KMS-11 (cell line): ENCODE measurements around the gene EFCAB6.

Experiments used
- H2AFZ ChIP-seq: fragments of 200-600 bp; sonication (generic); 2 replicates; pipeline ENCODE4 v1.6.1; 2016; ENCODE audit warnings: antibody characterized with exemption, mixed run types, low read depth
- H3K27ac ChIP-seq: fragments of 200-600 bp; sonication (generic); 2 replicates; pipeline ENCODE4 v1.6.1; 2016; ENCODE audit warnings: mild to moderate bottlenecking, mixed run types
- H3K27me3 ChIP-seq: fragments of 200-600 bp; sonication (generic); 2 replicates; pipeline ENCODE4 v1.6.1; 2017; ENCODE audit warnings: mild to moderate bottlenecking, low read depth, mixed run types, moderate library complexity; ENCODE audit not compliant: insufficient read depth
- H3K36me3 ChIP-seq: fragments of 200-600 bp; sonication (generic); 2 replicates; pipeline ENCODE4 v1.6.1; 2017; ENCODE audit warnings: mild to moderate bottlenecking, mixed run types; ENCODE audit not compliant: insufficient read depth
- H3K4me1 ChIP-seq: fragments of 200-600 bp; sonication (generic); 2 replicates; pipeline ENCODE4 v1.6.1; 2016; ENCODE audit warnings: mild to moderate bottlenecking, low read depth, mixed run types; ENCODE audit not compliant: poor library complexity, severe bottlenecking
- H3K4me2 ChIP-seq: fragments of 200-600 bp; sonication (generic); 2 replicates; pipeline ENCODE4 v1.7.0; 2016; ENCODE audit warnings: mild to moderate bottlenecking, mixed run types
- H3K4me3 ChIP-seq: fragments of 200-600 bp; sonication (generic); IDR thresholded peaks from 2 replicates; pipeline ENCODE4 v1.6.1; 2017; ENCODE audit warnings: low read depth, low read length, mixed read lengths; ENCODE audit not compliant: insufficient read depth
- H3K79me2 ChIP-seq: fragments of 200-600 bp; sonication (generic); 2 replicates; pipeline ENCODE4 v1.6.1; 2016; ENCODE audit warnings: low read depth, mixed run types; ENCODE audit not compliant: insufficient read depth
- H3K9ac ChIP-seq: fragments of 200-600 bp; sonication (generic); 2 replicates; pipeline ENCODE4 v1.6.1; 2016; ENCODE audit warnings: mild to moderate bottlenecking, mixed run types
- H4K20me1 ChIP-seq: fragments of 200-600 bp; sonication (generic); 2 replicates; pipeline ENCODE4 v1.6.1; 2016; ENCODE audit warnings: mild to moderate bottlenecking, mixed run types; ENCODE audit not compliant: insufficient read depth
- CTCF ChIP-seq: fragments of 200-600 bp; sonication (generic); conservative IDR thresholded peaks from 2 replicates; pipeline ENCODE4 v1.6.1; 2017; ENCODE audit warnings: low read depth, mild to moderate bottlenecking, antibody characterized with exemption, low read length, moderate library complexity, mixed read lengths

EFCAB6 gene

GRCh38 chr22:43812149-43812842 lies at the start of gene EFCAB6:
Gene EFCAB6 (minus strand): TSS chr22:43812305. CDS start chr22:43782318, 29,987 bp downstream.
- H3K36me3 ChIP-seq: no peaks in the 10 kb centered on the region
- peaks cover 4% of the 10 kb centered on the region for H3K4me1 ChIP-seq
- no peak within 1 kb of the TSS; the same call in 1 of the 2 replicates for H3K27ac ChIP-seq
- no peaks in the 10 kb centered on the region for H3K79me2 ChIP-seq
- peak within 1 kb of the TSS; percentile 13; the same call in 1 of the 2 replicates for H3K9ac ChIP-seq
- no peak within 1 kb of the TSS for H3K4me3 ChIP-seq
- peaks cover 6% of the 10 kb centered on the region; the same call in 1 of the 2 replicates for H3K27me3 ChIP-seq
- no peak for TF ChIP-seq CTCF
- no peaks in the 10 kb centered on the region for H4K20me1 ChIP-seq
- peak within 1 kb of the TSS; percentile 98 for H2AFZ ChIP-seq
- peak within 1 kb of the TSS; percentile 89 for H3K4me2 ChIP-seq

- Histone ChIP-seq H2AFZ (no peak overlapping the region), H3K9ac (no peak overlapping the region), H3K4me1 (no peaks in the 10 kb centered on the region), H3K79me2 (no peaks in the 10 kb centered on the region), H4K20me1 (no peaks in the 10 kb centered on the region), H3K4me3 (no peak overlapping the region), H3K36me3 (no peaks in the 10 kb centered on the region), H3K4me2 (no peak overlapping the region), H3K27ac (no peak overlapping the region), H3K27me3 (peaks cover 11% of the 10 kb centered on the region; the same call in 1 of the 2 replicates)
- no peak for TF ChIP-seq CTCF
Measured at GRCh38 chr22:43861529-43861928, 49.4 kb upstream of the EFCAB6 start.

- no peak overlapping the region for H3K27ac ChIP-seq
- H3K79me2 ChIP-seq: no peaks in the 10 kb centered on the region
- H3K4me3 ChIP-seq: no peak overlapping the region
Measured at GRCh38 chr22:43860831-43861230, 48.7 kb upstream of the EFCAB6 start.

GRCh38 chr22:43860126-43860525 lies 48.0 kb upstream of the EFCAB6 start:
- no peaks in the 10 kb centered on the region for H3K79me2 ChIP-seq
- H3K4me1 ChIP-seq: no peaks in the 10 kb centered on the region
- H3K9ac ChIP-seq: no peak overlapping the region

More at GRCh38 chr22:43860831-43861230, 48.7 kb upstream of the EFCAB6 start:
- no peaks in the 10 kb centered on the region for H3K36me3 ChIP-seq
- H3K4me1 ChIP-seq: no peaks in the 10 kb centered on the region
- peaks cover 11% of the 10 kb centered on the region; the same call in 1 of the 2 replicates for H3K27me3 ChIP-seq
- no peaks in the 10 kb centered on the region for H4K20me1 ChIP-seq
- no peak for TF ChIP-seq CTCF
- H2AFZ ChIP-seq: no peak overlapping the region
- no peak overlapping the region for H3K9ac ChIP-seq
- no peak overlapping the region for H3K4me2 ChIP-seq

More at GRCh38 chr22:43860126-43860525, 48.0 kb upstream of the EFCAB6 start:
- TF ChIP-seq CTCF: no peak
- Histone ChIP-seq H2AFZ (no peak overlapping the region), H3K27me3 (peaks cover 11% of the 10 kb centered on the region; the same call in 1 of the 2 replicates), H3K4me3 (no peak overlapping the region), H4K20me1 (no peaks in the 10 kb centered on the region), H3K4me2 (no peak overlapping the region), H3K36me3 (no peaks in the 10 kb centered on the region), H3K27ac (no peak overlapping the region)
